ENCODE results near the gene VASN.

- TF ChIP-seq POLR2A (IDR thresholded peaks at IDR 0.05; ENCODE audit: low read depth) (no peak), CTCF (IDR thresholded peaks at IDR 0.05) (no peak), POLR2AphosphoS5 (IDR thresholded peaks at IDR 0.05) (no peak), EP300 (IDR thresholded peaks at IDR 0.05) (no peak)
These were observed 19.8 kb upstream of the VASN start for GRCh38 chr16:4351880-4352279.
